Fibroblast of lung (primary cell): Measurements from ENCODE around the gene EME1. TPM values are rescaled to one million over a fixed set of nuclear protein-coding genes. Genes with fewer than 3 reads are reported as not detected.
"Not testable (repeated sequence)": the region's sequence is repeated elsewhere in the genome, so short reads cannot be mapped to it uniquely, and the experiment has no call there.

Experiments
- DNase-seq, 2 donors: peaks; one replicate each; pipeline versions ENCODE4 v3.0.0 to v3.0.0-alpha.2; 2010; ENCODE audit warnings: low read depth in 2 of 2
- H2AFZ ChIP-seq: 2 replicates; pipeline ENCODE4 v1.5.1; 2012; ENCODE audit warnings: low read length, control low read depth, inconsistent platforms
- H3K27ac ChIP-seq: 2 replicates; pipeline ENCODE4 v1.5.1; 2011; ENCODE audit warnings: low read length, control low read depth; ENCODE audit not compliant: insufficient read depth
- H3K27me3 ChIP-seq: 2 replicates; pipeline ENCODE4 v1.5.1; 2011; ENCODE audit warnings: mild to moderate bottlenecking, low read length; ENCODE audit not compliant: control insufficient read depth, insufficient read depth
- H3K36me3 ChIP-seq: 2 replicates; pipeline ENCODE4 v1.5.1; 2011; ENCODE audit warnings: low read length; ENCODE audit not compliant: control insufficient read depth, insufficient read depth
- H3K4me1 ChIP-seq: 2 replicates; pipeline ENCODE4 v1.5.1; 2011; ENCODE audit warnings: low read length; ENCODE audit not compliant: control insufficient read depth, insufficient read depth; ENCODE audit errors: extremely low read depth
- H3K4me2 ChIP-seq: 2 replicates; pipeline ENCODE4 v1.5.1; 2011; ENCODE audit warnings: low read length, control low read depth; ENCODE audit not compliant: insufficient read depth; ENCODE audit errors: extremely low read depth
- H3K4me3 ChIP-seq, 4 experiments: fragments of 200-600 bp in 1 of 4; sonication (generic) in 1 of 4; replicated peaks in 1 of 4; 2 replicates each; pipeline ENCODE4 v1.5.1; 2011 to 2016; ENCODE audit warnings: low read length in 4 of 4, low read depth in 3 of 4, mild to moderate bottlenecking in 3 of 4, control low read depth in 2 of 4, inconsistent platforms in 1 of 4, mixed read lengths in 1 of 4; ENCODE audit not compliant: insufficient read depth in 1 of 4; ENCODE audit errors: control extremely low read depth in 1 of 4
- H3K79me2 ChIP-seq: 2 replicates; pipeline ENCODE4 v1.5.1; 2012; ENCODE audit warnings: mild to moderate bottlenecking, low read length, inconsistent platforms; ENCODE audit not compliant: control insufficient read depth, insufficient read depth
- H3K9ac ChIP-seq: 2 replicates; pipeline ENCODE4 v1.5.1; 2011; ENCODE audit warnings: mild to moderate bottlenecking, low read length, control low read depth; ENCODE audit not compliant: insufficient read depth
- H3K9me3 ChIP-seq: 2 replicates; pipeline ENCODE4 v1.5.1; 2012; ENCODE audit warnings: low read depth, low read length; ENCODE audit not compliant: control insufficient read depth, insufficient read depth
- H4K20me1 ChIP-seq: 2 replicates; pipeline ENCODE4 v1.5.1; 2011; ENCODE audit warnings: low read length; ENCODE audit not compliant: control insufficient read depth, insufficient read depth; ENCODE audit errors: extremely low read depth
- EZH2 ChIP-seq: IDR thresholded peaks from 2 replicates; pipeline ENCODE4 v1.5.1; 2012; ENCODE audit warnings: low read length, control low read depth, mild to moderate bottlenecking; ENCODE audit errors: missing control alignments
- polyA plus RNA-seq, 2 donors: library from polyadenylated mRNA; depleted of rRNA in 1 of 2; stranded (reverse) in 1 of 2; unstranded in 1 of 2; fragments of >200 nt; gene quantifications; 2 replicates each; pipeline ENCODE4 v1.2.1, GENCODE V29; 2011 to 2012; ENCODE audit warnings: missing spikeins in 1 of 2
- total RNA-seq: library from RNA; depleted of rRNA; stranded (reverse); fragments of >200 nt; gene quantifications from 2 replicates; pipeline ENCODE4 v1.2.1, GENCODE V29; 2014
- TF ChIP-seq, protein P1 (sequence below), 2 donors: IDR thresholded peaks in 1 of 2; conservative IDR thresholded peaks in 1 of 2; 1 replicate in 1 of 2; 2 replicates in 1 of 2; pipeline ENCODE4 v1.5.1; 2011 to 2012; ENCODE audit warnings: low read length in 2 of 2, control low read depth in 1 of 2, inconsistent platforms in 1 of 2, low read depth in 1 of 2, mild to moderate bottlenecking in 1 of 2

The EME1 gene
- total and polyA plus RNA-seq, 2 donors (not counting 1 experiment from before 2014, with no cell fraction given) = 2.3 to 2.7 TPM

DNA sequence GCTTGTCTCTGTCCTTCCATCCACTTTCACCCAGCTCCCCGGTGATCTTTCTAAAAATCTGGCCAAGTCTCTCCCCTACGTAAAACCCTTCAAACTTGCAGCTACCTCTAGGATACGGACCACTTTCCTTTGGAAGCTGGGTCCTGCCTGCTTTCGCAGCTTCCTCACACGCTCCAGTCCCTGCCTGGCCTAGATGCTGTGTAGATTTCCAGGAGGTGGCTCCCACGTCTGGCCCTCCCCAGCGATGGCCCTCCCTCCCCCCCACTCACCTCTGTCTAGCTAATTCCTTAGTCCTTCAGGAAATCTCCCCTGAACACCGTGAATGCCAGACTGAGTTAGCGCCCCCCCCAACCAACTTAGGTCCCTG is 24.9 kb downstream of the EME1 start:
- H3K4me3 ChIP-seq = peak overlapping the region in 1 of 4 experiments; percentile 99
- no peaks in the 10 kb centered on the region for H3K9me3 ChIP-seq
- DNase-seq = no peak
- H2AFZ ChIP-seq = peak overlapping the region; percentile 75
- no peaks in the 10 kb centered on the region for H4K20me1 ChIP-seq
- H3K27ac ChIP-seq = no peak overlapping the region
- peaks cover 7% of the 10 kb centered on the region for H3K4me1 ChIP-seq
- H3K79me2 ChIP-seq = peaks cover 45% of the 10 kb centered on the region
- peak overlapping the region; percentile 51 for H3K4me2 ChIP-seq
- no peak overlapping the region for H3K9ac ChIP-seq
- H3K36me3 ChIP-seq = peaks cover 17% of the 10 kb centered on the region
- H3K27me3 ChIP-seq = no peaks in the 10 kb centered on the region
- TF ChIP-seq, protein P1, sequence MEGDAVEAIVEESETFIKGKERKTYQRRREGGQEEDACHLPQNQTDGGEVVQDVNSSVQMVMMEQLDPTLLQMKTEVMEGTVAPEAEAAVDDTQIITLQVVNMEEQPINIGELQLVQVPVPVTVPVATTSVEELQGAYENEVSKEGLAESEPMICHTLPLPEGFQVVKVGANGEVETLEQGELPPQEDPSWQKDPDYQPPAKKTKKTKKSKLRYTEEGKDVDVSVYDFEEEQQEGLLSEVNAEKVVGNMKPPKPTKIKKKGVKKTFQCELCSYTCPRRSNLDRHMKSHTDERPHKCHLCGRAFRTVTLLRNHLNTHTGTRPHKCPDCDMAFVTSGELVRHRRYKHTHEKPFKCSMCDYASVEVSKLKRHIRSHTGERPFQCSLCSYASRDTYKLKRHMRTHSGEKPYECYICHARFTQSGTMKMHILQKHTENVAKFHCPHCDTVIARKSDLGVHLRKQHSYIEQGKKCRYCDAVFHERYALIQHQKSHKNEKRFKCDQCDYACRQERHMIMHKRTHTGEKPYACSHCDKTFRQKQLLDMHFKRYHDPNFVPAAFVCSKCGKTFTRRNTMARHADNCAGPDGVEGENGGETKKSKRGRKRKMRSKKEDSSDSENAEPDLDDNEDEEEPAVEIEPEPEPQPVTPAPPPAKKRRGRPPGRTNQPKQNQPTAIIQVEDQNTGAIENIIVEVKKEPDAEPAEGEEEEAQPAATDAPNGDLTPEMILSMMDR (conservative IDR thresholded peaks at IDR 0.05 in 1 of 2, IDR thresholded peaks at IDR 0.05 in 1 of 2; ENCODE audit: low read depth in 1 of 2, low read length in 2 of 2) = no peak
- no peak for TF ChIP-seq EZH2

DNA sequence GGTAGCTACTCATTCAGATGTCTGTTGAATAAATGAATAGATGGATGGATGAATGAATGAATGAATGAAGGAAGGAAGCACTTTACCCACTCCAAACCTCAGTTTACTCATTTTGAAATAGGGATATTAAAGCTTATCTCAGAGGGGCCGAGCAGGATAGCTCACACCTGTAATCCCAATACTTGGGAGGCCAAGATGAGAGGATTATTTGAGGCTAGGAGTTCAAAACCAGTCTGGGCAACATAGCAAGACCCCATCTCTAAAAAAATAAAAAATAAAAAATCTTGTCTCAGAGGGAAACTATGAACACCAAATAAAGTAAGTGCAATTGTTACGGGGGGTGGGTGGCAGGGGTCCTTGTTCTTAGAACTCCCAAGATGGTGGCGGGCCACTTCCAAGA is 25.6 kb downstream of the EME1 start:
- not testable (repeated sequence) for H3K4me1 ChIP-seq, H4K20me1 ChIP-seq, H3K27me3 ChIP-seq, H3K27ac ChIP-seq, H3K4me2 ChIP-seq, H3K9me3 ChIP-seq, DNase-seq, H3K4me3 ChIP-seq, H2AFZ ChIP-seq, H3K9ac ChIP-seq
- Histone ChIP-seq H3K36me3 (peaks cover 12% of the 10 kb centered on the region), H3K79me2 (peaks cover 37% of the 10 kb centered on the region)

DNA sequence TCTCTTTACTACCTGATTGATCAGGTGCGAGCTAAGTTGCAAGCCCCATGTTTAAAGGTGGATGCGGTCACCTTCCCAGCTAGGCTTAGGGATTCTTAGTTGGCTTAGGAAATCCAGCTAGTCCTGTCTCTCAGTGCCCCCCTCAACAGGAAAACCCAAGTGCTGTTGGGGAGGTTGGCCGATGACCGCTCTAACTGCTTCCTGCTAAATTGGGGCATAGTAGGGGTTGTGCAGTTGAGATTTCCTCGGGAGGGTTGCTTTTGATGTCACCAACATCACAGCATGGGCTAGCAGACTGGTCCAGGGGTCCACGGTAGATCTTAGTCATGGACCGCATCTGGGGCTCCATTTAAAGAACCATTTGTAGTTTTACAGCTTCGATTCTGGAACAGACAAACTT is 26.6 kb downstream of the EME1 start:
- not testable (repeated sequence) for H3K27me3 ChIP-seq, H4K20me1 ChIP-seq, H3K9me3 ChIP-seq, H3K9ac ChIP-seq, H2AFZ ChIP-seq, H3K4me2 ChIP-seq, DNase-seq, H3K27ac ChIP-seq, H3K36me3 ChIP-seq, H3K4me3 ChIP-seq, H3K4me1 ChIP-seq
- peaks cover 28% of the 10 kb centered on the region for H3K79me2 ChIP-seq

DNA sequence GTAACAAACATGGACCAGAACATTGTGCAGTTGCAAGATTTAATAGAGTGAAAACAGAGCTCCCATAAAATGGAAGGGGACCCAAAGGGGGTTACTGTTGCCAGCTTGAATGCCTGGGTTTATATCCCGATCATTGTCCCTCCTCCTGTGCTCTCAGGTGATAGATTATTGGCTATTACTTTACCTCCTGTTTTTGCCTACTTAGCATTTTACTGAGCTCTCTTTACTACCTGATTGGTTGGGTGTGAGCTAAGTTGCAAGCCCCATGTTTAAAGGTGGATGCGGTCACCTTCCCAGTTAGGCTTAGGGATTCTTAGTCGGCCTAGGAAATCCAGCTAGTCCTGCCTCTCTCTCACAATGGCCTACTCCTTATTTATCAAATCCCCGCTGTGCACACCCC is 32.3 kb downstream of the EME1 start:
- DNase-seq, H2AFZ ChIP-seq, H3K9me3 ChIP-seq, H3K27me3 ChIP-seq, H3K27ac ChIP-seq, H3K36me3 ChIP-seq, H3K4me2 ChIP-seq, H3K79me2 ChIP-seq, H3K4me1 ChIP-seq, H3K4me3 ChIP-seq, H4K20me1 ChIP-seq, H3K9ac ChIP-seq: not testable (repeated sequence)
